HEK293 (cell line): ENCODE results near the gene ARHGAP28.

Experiments used
- CTCF ChIA-PET: fragments of 350-600 bp; formaldehyde crosslinking; extraction: SDS; loops from one replicate; lab custom pipeline; 2021; ENCODE audit warnings: antibody characterized with exemption; lab: Yijun Ruan, JAX
- POLR2A ChIA-PET: fragments of 300-600 bp; formaldehyde crosslinking; extraction: SDS; loops from one replicate; lab custom pipeline; 2020; ENCODE audit warnings: antibody characterized with exemption, inconsistent platforms; lab: Yijun Ruan, JAX
- H3K27ac ChIP-seq: fragments of 200-500 bp; sonication (Bioruptor generic); 2 replicates; pipeline ENCODE4 v1.5.1; 2014; ENCODE audit warnings: low read depth, low read length, control low read depth, inconsistent platforms; ENCODE audit errors: extremely low read depth
- H3K36me3 ChIP-seq, 2 experiments: fragments of 200-500 bp in 1 of 2; sonication (Bioruptor generic) in 1 of 2; 1 replicate in 1 of 2; 2 replicates in 1 of 2; pipeline ENCODE4 v1.5.1; 2014 to 2017; ENCODE audit warnings: inconsistent platforms in 2 of 2, low read length in 2 of 2; ENCODE audit not compliant: control insufficient read depth in 2 of 2, insufficient read depth in 1 of 2
- H3K4me1 ChIP-seq: fragments of 200-500 bp; sonication (Bioruptor generic); 2 replicates; pipeline ENCODE4 v1.5.1; 2014; ENCODE audit warnings: mild to moderate bottlenecking, low read length, inconsistent platforms; ENCODE audit not compliant: control insufficient read depth, insufficient read depth
- H3K4me3 ChIP-seq: 2 replicates; pipeline ENCODE4 v1.5.1; 2011; ENCODE audit warnings: low read depth, mild to moderate bottlenecking, control low read depth, low read length, moderate library complexity
- H3K9me3 ChIP-seq: fragments of 200-500 bp; sonication (Bioruptor generic); 2 replicates; pipeline ENCODE4 v1.5.1; 2014; ENCODE audit warnings: low read depth, low read length, inconsistent platforms; ENCODE audit not compliant: control insufficient read depth, insufficient read depth
- BCL6B ChIP-seq: fragments of 450-650 bp; formaldehyde crosslinking; IDR thresholded peaks from 2 replicates; pipeline ENCODE4 v1.5.1; 2017; ENCODE audit warnings: missing biosample characterization, missing genetic modification characterization
- KLF9 ChIP-seq: fragments of 450-650 bp; formaldehyde crosslinking; IDR thresholded peaks from 2 replicates; pipeline ENCODE4 v1.5.1; 2016; ENCODE audit warnings: missing biosample characterization, missing genetic modification characterization, low read depth
- PBX3 ChIP-seq: sonication (generic); formaldehyde crosslinking; IDR thresholded peaks from 2 replicates; pipeline ENCODE4 v1.8.1; 2022; ENCODE audit warnings: mild to moderate bottlenecking, moderate library complexity, missing genetic modification reagents
- TSHZ1 ChIP-seq: fragments of 450-650 bp; formaldehyde crosslinking; IDR thresholded peaks from 2 replicates; pipeline ENCODE4 v1.5.1; 2016; ENCODE audit warnings: missing biosample characterization, missing genetic modification characterization, borderline replicate concordance
- ZBTB11 ChIP-seq: fragments of 450-650 bp; formaldehyde crosslinking; conservative IDR thresholded peaks from 2 replicates; pipeline ENCODE4 v1.5.1; 2016; ENCODE audit warnings: low read depth, missing biosample characterization, missing genetic modification characterization
- ZBTB49 ChIP-seq: fragments of 450-650 bp; formaldehyde crosslinking; IDR thresholded peaks from 2 replicates; pipeline ENCODE4 v1.5.1; 2016; ENCODE audit warnings: missing biosample characterization, missing genetic modification characterization, low read depth
- ZNF10 ChIP-seq: fragments of 450-650 bp; formaldehyde crosslinking; IDR thresholded peaks from 2 replicates; pipeline ENCODE4 v1.5.1; 2017; ENCODE audit warnings: missing biosample characterization, missing genetic modification characterization
- ZNF2 ChIP-seq: fragments of 450-650 bp; formaldehyde crosslinking; IDR thresholded peaks from 2 replicates; pipeline ENCODE4 v1.5.1; 2016; ENCODE audit warnings: missing biosample characterization, missing genetic modification characterization
- ZNF777 ChIP-seq: fragments of 450-650 bp; formaldehyde crosslinking; IDR thresholded peaks from 2 replicates; pipeline ENCODE4 v1.5.1; 2017; ENCODE audit warnings: missing biosample characterization, missing genetic modification characterization, borderline replicate concordance
- ZSCAN23 ChIP-seq: fragments of 450-650 bp; formaldehyde crosslinking; IDR thresholded peaks from 2 replicates; pipeline ENCODE4 v1.5.1; 2016; ENCODE audit warnings: missing biosample characterization, missing genetic modification characterization
- TF ChIP-seq, protein P1 (sequence below): fragments of 450-650 bp; formaldehyde crosslinking; IDR thresholded peaks from 2 replicates; pipeline ENCODE4 v1.5.1; 2016; ENCODE audit warnings: missing biosample characterization, missing genetic modification characterization
- TF ChIP-seq, protein P2 (sequence below): fragments of 450-650 bp; formaldehyde crosslinking; IDR thresholded peaks from 2 replicates; pipeline ENCODE4 v1.5.1; 2016; ENCODE audit warnings: missing biosample characterization, missing genetic modification characterization, borderline replicate concordance

The ARHGAP28 gene

GRCh38 chr18:6721755-6722154 is 7.8 kb upstream of the ARHGAP28 start:
- TF ChIP-seq ZBTB49 (tag by site-specific recombination) (no peak), BCL6B (tag by site-specific recombination) (no peak), ZBTB11 (tag by site-specific recombination) (no peak), ZNF777 (tag by site-specific recombination) (no peak), ZSCAN23 (tag by site-specific recombination) (no peak), TSHZ1 (no peak)
- TF ChIP-seq, protein P1, sequence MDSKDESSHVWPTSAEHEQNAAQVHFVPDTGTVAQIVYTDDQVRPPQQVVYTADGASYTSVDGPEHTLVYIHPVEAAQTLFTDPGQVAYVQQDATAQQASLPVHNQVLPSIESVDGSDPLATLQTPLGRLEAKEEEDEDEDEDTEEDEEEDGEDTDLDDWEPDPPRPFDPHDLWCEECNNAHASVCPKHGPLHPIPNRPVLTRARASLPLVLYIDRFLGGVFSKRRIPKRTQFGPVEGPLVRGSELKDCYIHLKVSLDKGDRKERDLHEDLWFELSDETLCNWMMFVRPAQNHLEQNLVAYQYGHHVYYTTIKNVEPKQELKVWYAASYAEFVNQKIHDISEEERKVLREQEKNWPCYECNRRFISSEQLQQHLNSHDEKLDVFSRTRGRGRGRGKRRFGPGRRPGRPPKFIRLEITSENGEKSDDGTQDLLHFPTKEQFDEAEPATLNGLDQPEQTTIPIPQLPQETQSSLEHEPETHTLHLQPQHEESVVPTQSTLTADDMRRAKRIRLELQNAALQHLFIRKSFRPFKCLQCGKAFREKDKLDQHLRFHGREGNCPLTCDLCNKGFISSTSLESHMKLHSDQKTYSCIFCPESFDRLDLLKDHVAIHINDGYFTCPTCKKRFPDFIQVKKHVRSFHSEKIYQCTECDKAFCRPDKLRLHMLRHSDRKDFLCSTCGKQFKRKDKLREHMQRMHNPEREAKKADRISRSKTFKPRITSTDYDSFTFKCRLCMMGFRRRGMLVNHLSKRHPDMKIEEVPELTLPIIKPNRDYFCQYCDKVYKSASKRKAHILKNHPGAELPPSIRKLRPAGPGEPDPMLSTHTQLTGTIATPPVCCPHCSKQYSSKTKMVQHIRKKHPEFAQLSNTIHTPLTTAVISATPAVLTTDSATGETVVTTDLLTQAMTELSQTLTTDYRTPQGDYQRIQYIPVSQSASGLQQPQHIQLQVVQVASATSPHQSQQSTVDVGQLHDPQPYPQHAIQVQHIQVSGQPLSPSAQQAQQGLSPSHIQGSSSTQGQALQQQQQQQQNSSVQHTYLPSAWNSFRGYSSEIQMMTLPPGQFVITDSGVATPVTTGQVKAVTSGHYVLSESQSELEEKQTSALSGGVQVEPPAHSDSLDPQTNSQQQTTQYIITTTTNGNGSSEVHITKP (tag by site-specific recombination): no peak
- Histone ChIP-seq H3K4me3 (no peak overlapping the region), H3K36me3 (no peaks in the 10 kb centered on the region), H3K4me1 (no peaks in the 10 kb centered on the region; the same call in 1 of the 2 replicates), H3K27ac (no peak overlapping the region), H3K9me3 (no peaks in the 10 kb centered on the region)
- ChIA-PET CTCF (interaction anchor here (0.9 kb wide), 1 partner anchor 177 kb away, joined by 3 read pairs; no protein-coding TSS in a partner anchor), POLR2A (no interaction called here)

- H3K9me3 ChIP-seq: no peaks in the 10 kb centered on the region
- H3K27ac ChIP-seq: no peak overlapping the region
- no peaks in the 10 kb centered on the region; the same call in 1 of the 2 replicates for H3K4me1 ChIP-seq
- H3K36me3 ChIP-seq: no peaks in the 10 kb centered on the region
- CTCF ChIA-PET: interaction anchor here (0.6 kb wide), 1 partner anchor 13 kb away, joined by 3 read pairs; no protein-coding TSS in a partner anchor
- POLR2A ChIA-PET: no interaction called here
- no peak overlapping the region for H3K4me3 ChIP-seq
- TF ChIP-seq ZNF10 (tag by site-specific recombination): no peak
- TF ChIP-seq, protein P2, sequence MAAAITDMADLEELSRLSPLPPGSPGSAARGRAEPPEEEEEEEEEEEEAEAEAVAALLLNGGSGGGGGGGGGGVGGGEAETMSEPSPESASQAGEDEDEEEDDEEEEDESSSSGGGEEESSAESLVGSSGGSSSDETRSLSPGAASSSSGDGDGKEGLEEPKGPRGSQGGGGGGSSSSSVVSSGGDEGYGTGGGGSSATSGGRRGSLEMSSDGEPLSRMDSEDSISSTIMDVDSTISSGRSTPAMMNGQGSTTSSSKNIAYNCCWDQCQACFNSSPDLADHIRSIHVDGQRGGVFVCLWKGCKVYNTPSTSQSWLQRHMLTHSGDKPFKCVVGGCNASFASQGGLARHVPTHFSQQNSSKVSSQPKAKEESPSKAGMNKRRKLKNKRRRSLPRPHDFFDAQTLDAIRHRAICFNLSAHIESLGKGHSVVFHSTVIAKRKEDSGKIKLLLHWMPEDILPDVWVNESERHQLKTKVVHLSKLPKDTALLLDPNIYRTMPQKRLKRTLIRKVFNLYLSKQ (tag by site-specific recombination): no peak
- TF ChIP-seq ZNF2 (tag by site-specific recombination): no peak
- no peak for TF ChIP-seq PBX3 (CRISPR knock-in tag)
- TF ChIP-seq KLF9 (tag by site-specific recombination): no peak
These were observed 6.8 kb upstream of the ARHGAP28 start for GRCh38 chr18:6722690-6723089.
